ENCODE measurements around the gene HYAL1.
A peak's percentile ranks its signal among the peaks of the same experiment; 100 is the strongest.

Gene HYAL1

DNA sequence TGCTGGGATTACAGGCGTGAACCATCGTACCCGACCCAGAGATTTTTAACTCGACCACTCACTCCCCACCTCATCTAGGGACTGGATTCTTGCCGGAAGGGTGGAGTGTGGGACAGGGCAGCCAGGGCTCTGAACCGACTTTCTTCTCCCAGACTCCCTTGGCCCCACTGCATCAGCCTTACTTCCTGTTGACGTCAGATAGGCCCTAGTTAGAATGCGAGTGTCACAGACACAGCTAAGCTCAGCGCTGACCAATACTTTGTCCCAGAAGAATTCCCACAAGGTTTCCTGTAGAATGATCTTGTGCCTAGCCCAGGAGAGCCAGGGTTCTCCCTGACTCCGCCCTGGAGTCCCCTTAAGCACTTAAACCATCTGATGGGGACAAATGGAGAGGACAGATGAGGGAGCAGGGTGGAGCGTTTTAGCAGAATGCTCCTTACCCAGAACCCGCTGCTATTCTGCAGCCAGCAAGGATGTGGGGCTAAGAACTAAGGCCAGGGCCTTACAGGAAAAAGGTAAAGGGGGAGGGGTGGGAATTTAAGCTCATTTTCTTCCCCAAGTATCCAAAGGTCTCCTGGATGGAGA, 30.5 kb upstream of the HYAL1 start:
- DNase-seq = no peak

DNA sequence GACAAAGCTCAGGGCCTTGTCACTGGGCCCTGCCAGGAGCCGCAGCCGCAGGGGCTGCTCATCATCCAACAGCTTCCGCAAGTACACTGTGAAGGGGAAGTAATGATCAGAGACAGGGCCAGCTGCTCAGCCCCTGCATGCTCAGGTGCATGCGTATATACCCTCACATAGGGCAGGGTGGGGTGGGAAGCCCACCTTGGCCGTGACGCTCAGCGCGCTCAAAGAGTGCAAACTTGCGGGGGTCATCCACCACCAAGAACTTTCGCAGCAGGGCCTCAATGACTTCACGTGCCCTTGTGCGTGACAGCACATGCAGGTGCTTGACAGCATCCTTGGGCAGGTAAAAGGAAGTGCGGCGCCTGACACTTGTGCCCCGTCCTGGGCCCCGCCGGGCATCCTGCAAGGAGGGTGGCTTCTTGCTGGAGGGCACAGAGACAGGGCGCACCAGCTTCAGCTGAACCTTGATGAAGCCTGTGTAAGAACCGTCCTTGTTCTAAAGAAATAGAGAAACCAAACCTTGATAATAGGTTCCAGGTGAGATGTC, 28.1 kb upstream of the HYAL1 start:
- no peak for DNase-seq

DNA sequence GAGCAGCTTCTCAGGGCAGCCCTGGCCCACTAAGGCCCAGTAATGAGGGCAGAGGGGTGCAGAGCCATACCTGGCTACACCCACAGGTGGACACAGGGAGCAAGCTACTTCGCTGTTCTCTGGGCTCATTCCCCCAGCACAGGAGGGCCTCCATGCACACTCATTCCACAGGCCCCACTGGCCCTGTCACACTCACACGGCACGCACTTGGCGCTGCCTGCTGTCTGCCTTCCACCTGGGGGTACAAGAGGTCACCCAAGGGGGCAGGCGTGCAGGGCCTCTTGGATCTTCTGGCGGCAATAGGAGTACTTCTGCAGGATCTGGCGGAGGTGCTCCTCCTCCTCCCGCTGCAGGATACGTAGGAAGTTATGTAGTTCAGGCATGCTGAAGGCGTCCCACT, 27.0 kb upstream of the HYAL1 start:
- no peak for DNase-seq

DNA sequence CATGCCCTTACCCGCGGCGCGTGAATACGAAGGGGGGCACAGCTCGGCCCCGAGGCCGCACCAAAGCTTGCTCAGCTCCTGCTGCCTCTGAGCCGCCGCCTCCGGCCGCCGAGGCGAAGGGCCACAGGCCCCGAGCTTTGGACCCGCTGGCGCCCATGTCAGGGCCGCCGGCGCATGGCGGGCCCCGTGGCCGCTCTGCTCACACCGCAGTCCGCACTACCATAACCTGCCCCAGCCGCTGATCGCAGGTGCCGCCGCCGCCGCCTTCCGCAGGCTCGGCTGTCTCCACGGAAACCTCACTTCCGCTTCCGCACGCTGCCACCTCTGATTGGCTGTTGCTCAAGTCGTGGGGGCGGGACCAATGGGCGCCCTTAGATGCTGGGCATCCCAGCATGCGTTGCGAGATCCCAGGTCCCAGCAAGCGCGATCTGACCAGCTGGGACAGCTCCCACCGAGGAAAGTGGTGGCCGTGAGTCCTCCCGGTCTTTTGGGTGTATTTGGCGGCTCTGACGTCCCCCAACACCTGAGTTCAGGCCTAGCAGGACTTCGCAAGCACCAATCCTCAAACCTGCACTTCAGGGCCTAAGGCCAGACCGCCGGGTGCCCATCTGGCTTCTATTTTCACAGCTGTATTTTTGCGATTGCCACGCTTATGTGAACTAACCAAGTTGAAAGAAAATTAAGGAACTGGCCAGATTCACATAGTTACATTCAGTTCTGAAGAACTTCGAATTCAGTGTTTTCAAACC, 24.7 kb upstream of the HYAL1 start, which contains the start of gene TUSC2:
Gene TUSC2, minus strand, starts transcription at position 281 of the 749 bp plus-strand sequence. Its CDS starts 124 bp downstream, at position 157.
- DNase-seq = peak; percentile 82

DNA sequence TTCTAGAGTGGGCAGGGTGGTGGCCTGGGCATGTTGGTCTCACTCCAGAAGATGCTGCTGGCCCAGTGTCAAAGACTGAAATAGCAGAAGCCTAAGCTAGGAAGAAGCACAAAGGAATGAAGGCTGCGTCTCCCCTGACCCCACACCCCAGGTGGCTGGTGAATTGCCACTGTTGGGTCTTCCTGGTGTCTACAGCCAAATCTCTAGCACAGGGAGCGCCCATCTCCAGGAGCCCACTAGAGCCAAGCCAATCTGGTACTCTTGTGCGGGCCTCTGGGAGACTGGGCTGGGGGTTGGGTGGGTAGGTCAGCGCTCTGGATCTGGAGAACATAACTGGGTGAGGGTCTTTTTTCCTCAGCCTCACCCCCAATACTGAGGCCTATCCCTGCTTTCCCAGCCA, 23.8 kb upstream of the HYAL1 start:
- DNase-seq = no peak

DNA sequence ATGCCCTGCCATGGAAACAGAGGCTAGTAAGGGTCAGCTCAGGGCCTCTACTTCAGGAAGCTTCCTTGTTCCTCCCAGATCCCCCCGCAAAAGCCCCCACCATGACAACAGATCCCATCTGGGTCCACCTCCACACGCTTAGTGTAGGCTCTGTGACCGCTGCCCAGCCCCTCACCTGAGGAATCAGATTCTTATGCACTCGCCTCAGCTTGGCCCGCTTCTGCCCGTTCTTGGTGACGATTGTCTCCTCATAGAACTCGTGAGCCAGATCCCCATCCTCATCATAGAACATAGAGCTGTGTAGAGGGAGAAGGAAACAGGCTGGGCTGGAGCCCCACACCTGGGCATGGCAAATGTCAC, 22.8 kb upstream of the HYAL1 start:
- no peak for DNase-seq

DNA sequence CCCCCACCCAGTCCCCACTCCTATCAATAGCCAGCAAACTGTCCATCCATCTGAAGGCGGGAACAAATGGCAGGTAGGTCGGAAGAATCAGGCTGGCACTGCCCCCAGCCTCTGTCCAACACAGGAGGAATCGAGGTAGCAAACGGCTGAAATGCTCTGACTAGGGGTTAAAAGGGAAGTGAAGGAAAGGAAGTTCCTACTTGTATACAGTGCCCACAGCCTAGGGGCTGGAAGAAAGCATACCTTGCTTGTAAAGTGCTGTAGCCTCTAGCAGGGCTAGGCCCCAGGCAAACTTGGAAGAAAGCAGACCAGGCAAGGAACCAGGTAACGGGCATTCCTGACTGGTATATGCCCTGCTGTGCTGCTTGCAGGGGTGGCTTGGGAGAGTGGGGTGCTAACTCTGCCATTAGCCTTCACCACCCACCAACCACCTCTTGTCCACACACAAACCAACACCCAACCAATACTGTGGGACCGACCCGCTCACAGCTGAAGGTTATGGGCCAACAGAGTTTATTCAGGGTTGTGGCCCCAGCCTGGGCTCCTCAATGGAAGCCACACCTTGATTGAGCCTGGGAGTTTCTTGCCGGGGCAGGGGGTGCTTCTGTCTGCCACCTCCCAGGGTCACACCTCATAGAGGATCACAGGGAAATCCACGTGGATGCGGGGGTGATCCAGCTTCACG, 22.3 kb upstream of the HYAL1 start:
- no peak for DNase-seq

DNA sequence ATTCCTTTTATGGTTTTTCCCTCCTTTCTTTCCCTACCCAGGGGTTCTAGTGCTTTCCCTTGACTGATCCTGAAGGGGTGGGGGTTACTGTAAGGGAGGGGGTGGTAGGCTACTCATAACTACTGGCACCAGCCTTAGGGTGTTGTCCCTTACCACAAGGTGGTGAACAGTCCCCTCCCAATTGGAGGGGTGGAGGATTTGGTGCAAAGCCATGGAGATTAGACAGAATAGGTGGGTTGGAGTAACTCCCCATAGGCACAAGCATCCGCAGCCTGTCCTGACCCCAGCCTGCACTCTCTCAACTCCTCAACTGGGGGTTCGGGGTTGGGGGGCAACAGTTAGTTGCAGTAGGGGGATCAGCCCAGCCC, 21.7 kb upstream of the HYAL1 start:
- no peak for DNase-seq

DNA sequence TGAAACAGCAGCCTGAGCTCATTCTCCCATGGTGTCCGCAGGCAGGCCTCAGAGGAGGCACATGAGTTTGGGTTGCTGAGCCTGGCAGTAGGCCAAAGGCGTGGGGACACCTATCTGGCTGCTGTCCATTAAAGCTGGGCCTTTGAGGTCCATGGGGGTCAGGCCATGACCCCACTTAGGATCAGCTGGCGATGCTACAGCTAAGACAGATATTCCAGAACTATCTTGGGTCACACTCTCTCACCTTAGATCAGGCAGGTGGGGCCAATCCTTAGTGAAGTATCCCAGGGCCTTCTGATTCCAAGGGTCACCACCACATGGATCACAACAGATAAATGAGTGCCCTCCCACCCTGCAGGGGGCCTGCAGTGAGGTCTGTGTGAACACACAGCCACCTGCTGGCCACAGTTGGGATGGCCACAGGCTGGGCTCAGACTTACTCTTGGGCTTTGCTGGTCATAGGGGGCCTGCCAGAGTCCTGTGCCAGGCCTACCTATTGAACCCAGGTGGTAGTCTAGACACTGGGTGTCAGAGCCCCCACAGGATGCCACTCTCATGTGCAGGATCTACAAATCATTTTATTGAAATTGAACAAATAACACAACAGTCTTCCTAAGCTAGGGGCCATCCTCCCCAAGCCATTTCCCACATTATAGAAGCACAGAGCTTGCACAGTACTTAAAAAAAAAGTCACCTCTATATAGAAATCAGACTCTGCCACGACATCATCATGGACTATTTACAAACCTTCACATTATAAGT, 21.2 kb upstream of the HYAL1 start:
- no peak for DNase-seq

DNA sequence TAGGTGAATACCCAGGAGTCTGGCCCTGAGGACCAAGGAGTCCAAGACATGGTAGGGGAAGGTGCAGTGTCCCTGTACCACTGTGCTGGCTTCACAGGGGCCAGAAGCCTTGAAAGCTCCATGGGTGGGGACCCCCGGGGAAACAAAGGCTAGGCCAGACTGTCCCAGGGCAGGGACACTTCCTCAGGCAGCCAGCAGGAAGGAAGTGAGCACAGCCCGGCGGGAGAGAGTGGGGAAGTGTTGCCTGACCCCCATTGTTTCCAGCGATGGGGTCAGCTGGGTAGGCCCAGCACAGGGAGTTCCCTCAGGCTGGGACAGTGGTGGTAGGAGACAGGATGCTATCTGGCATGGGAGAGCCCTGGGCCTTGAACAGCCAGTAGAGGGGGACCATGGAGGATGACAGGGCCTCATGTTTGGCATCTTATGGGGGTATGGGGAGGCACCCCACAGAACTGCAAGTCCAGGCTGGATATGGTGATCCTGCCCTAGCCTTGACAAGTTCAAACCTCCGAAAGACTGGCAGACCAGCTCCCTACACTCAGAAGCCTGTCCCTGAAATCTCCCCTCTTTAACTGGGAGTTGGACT, 20.3 kb upstream of the HYAL1 start:
- DNase-seq = no peak

DNA sequence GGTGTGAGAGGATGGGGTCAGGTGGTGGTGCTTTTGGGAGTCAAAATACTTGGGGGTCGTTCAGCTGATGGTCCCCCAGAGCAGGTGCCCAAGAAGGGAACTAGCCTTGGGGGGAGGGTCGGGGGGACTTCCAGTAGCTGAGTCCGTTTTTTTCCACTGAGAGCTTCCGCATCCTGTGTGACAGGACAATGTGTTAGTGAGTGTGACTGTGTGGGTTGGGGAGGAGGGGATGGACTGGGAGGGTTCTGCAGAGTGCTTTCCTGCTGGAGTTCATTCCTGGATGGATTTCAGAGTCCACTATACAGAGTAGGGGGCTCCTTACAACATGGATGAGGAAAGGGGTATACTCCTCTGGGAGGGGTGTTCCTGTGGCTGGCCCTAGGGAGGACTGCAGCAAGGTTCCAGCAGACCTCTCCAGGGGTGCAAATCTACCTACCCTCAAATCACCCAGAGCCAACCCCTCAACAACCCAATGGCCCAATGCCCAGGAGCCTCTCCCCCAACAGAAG, 19.8 kb upstream of the HYAL1 start:
- DNase-seq = no peak

DNA sequence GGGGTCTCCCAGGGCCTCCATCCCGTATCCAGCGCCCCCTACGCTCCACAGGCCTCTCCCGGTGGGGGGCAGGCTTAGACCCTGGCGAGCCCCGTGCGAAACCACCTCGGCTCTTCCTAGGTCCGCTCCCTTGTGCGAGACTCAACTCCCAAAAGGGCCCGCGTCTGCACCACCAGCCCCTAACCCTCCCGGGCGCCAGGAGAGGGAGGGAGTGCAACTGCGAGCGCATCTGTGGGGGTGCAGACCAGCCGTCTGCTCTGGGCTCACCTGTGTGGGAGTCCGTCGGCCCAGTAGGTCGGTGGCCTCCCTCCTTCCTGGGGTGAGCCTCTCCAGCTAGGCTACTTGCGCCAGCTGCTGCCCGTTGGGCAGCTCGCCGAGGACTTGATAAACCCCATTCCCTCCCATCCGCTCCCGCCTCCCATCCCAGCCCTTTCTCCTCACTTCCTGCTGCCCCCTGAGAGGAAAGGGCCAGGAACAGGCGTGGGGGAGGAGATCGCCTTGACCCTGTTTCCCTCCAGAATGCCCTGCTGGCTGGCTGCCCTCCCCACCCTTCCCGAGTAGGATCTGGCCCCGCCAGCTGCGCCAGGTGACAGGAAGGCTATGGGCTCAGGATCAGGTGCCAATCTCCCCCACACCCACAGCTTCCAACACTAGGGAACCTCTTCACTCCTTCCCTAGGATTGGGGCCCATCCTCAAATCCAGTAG, 19.2 kb upstream of the HYAL1 start, which contains the start of gene HYAL2:
Gene HYAL2, minus strand, starts transcription at position 360 of the 706 bp plus-strand sequence. CDS start 2,256 bp downstream, outside the sequence.
- no peak for DNase-seq

DNA sequence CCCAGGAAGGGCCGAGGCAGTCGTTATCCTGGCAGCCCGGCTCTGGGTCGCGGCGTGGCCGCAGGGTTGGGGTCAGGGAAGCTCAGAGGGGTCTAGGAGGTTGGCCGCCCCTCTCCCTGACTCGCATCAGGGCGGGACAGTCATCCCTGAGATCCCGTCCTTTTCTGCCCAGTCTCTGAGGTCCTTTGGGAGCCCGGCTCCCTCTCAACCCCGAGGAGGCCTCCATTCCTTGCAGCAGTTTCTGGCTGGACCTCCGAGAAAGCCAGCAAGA, 18.7 kb upstream of the HYAL1 start:
- no peak for DNase-seq

DNA sequence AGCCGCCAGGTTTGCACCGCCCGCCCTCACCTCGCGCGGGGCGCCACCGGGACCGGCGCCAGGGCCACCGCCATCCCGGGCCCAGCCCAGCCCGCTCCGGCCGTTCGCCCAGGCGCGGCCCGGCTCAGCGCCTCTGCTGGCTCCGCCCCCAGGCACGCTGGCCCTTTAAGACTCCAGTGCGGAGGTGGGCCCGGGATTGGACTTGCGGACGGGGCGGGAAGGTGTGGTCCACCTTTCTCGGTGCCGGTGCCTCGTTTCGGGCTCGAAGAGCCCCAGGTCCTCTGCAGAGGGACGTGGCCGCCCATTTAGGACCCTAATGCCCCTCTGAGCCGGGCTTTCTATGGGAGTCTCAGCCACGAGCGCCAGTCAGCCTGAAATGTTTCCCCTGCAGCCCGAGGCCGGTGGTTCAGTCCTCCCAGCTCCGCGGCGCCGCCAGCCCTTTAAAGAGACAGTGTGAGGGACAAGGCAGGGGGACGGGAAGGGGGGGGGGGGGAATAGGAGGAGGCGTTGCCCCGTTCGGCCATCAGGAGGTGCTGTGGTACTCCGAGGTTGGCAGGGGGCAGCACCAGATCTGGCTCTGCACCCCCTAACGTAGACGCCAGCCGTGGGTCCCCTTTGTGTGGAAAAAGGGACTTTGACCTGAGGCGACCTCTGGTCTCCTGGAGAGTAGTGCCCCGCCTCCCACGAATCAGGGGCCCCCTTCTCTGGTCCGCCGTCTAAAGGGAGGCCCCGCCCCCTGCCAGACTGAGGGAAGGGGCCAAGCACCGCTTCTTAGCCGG, 18.2 kb upstream of the HYAL1 start:
- peak; percentile 69 for DNase-seq

DNA sequence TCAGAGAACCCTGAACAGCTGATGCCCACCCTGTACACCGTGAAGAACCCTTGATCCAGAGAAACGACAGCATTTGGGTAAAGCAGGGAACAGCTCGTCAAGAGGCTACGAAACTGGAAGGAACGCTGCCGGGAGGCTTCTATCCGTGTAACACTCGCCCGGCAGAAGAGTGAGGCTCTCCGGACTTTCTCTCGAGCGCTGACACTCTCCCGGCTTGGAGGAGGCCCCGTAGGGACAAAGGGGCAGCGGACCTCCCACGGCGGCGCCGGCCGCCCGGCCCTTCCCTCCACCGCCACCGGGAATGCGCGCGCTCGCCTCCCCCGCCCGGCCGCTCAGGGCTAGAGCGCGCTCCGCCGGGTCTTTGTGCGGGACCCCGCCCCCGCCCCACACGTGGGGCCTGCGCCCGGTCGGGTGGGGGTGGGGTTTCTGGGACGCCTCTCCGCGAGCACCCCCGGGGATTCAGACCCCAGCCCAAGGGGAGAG, 17.5 kb upstream of the HYAL1 start:
- no peak for DNase-seq

DNA sequence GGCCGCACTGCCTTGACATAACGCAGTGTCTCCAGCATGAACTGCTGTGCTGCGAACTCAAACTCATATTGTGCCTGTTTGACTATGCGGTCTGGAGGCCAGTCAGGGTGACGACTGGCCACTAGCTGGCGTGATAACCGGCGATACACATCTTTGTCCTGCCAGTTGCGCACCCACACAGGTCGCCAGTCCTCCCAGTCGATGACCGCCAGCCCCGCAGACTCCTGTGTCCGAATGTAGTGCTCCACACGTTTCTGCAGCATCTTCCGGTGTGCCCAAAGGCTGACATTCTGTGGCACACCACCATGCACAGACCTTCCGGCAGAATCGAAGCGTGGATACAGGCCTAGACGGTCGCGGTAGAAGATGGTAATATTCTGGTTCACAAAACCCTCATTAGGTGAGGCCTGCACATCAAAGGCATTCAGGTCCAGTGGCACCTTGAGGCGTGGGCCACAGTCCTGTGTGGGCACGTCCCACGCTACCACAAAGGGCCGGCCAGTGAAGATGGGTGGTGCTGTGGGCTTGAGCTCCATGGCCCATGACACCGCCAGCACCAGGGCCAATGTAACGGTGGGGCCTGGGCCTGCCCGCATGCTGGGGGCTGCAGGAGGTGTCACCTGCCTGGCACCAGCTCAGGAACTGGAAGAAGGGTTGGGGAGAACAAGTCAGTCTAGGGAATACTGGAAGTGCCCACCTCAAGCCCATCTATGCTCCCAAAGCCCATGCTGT, 16.7 kb upstream of the HYAL1 start:
- DNase-seq = no peak

DNA sequence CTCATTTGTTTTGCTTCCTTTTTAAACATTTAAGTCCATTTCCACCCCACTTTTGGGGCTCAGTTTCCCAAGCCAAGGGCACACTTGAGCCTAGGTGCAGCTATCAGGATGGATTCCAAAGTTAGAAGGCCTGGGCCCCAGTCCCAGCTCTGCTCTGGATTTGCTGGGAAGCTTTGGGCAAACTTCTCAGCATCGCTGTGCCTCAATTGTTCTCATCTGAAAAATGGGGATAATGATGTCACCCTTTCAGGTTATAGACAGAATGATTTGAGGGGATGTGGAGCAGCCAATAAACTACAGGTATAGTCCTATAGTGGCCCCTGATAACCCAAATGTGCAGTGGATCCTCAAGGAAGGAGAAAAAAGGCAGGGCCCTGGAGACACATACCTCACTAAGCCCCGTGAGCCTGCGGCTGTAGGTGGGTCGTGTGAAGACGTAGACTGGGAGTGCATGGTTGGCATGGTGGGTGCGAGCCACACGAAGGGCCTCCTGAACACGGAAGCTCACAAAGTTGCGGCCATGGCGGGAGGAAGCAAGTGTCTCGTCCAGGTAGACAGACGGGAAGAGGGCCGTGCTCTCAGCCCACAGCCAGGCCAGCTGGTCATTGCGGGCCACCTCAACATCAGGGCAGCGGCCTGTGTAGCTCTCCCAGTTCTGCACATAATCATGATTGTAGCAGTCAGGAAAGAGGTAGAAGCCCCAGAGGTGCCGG, 16.0 kb upstream of the HYAL1 start:
- no peak for DNase-seq

DNA sequence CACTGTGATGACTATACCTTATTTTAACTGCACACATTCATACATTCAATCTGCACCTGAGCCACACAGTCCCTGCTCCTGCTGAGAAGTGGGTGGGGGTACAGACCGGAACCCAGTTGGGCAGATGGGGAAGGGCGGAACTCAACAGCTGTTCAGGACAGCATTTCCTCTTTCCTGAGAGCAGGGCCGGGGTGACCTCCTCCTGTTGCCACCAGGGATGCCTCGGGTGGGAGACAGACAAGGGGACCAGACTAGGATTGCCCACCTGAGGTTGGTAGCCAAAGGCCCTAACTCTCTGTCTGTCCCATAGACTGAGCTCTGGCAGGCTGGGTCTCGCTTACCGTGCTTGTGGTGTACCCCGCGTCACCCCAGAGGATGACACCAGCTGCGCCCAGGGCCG, 15.2 kb upstream of the HYAL1 start:
- no peak for DNase-seq

DNA sequence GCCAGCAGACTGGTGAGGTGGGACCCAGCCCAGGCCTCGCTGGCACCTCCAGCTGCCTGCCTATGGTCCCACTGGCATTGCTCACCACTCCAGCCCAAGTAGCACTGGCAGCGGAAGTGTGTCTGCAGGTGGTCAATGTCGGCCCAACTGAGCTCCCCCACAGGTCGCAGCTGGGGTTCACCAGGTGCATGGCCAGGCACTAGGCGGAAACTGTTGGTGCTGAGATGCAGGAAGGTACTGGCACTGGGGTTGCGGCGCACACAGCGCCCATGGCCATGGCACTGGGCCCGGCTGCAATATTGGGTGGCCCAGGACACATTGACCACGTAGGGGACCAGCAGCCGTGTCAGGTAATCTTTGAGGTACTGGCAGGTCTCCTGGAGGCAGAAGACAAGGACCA, 14.8 kb upstream of the HYAL1 start:
- no peak for DNase-seq

DNA sequence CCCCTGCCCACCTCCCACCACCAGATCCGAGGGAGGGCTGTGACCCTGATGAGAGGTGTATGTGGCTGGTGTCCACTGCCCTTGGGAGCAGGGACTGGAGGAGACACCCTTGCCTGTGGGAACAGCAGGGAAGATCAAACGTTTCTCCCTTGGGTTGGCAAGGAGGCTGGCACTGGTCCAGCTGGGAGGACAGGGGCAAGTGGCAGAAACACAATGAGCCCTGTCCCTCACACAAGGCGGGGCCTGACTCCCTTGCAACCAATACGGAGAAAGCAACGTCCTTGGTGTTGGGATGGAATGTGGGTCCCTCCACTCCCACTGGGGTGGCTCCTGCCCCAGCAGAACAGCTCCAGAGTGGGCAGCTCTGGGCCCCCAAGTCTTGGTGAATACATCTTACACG, 13.9 kb upstream of the HYAL1 start:
- DNase-seq = no peak

Measured in NCI-H226 (cell line).